ENCODE measurements around the gene FCGR2B. TPM values are rescaled to one million over a fixed set of nuclear protein-coding genes. Genes with fewer than 3 reads are reported as not detected.
A peak's percentile ranks its signal among the peaks of the same experiment; 100 is the strongest.
"Not testable (repeated sequence)": the region's sequence is repeated elsewhere in the genome, so short reads cannot be mapped to it uniquely, and the experiment has no call there.

FCGR2B gene
- total RNA-seq, 1 experiment from 2014 or later, result not detected

GRCh38 chr1:161706113-161706481 is 43.2 kb downstream of the FCGR2B start:
- DNase-seq (ENCODE audit: low spot score), result no peak

- DNase-seq (ENCODE audit: low spot score), result no peak
These were observed 43.8 kb downstream of the FCGR2B start, which contains the start of gene FCRLA for GRCh38 chr1:161706482-161707347. TSS of gene FCRLA (plus strand) at chr1:161707229. CDS start at chr1:161707265, 36 bp downstream.

- DNase-seq (ENCODE audit: low spot score), result no peak
These were observed 44.6 kb downstream of the FCGR2B start for GRCh38 chr1:161707503-161707902.

- no peak for DNase-seq (ENCODE audit: low spot score)
These were observed 46.4 kb downstream of the FCGR2B start for GRCh38 chr1:161709373-161709772.

GRCh38 chr1:161710560-161710959 is 47.6 kb downstream of the FCGR2B start:
- DNase-seq (ENCODE audit: low spot score), result no peak

- no peak for DNase-seq (ENCODE audit: low spot score)
These were observed 55.8 kb downstream of the FCGR2B start for GRCh38 chr1:161718559-161719324.

GRCh38 chr1:161719325-161719611 is 56.3 kb downstream of the FCGR2B start:
- DNase-seq (ENCODE audit: low spot score), result no peak

GRCh38 chr1:161720422-161720821 is 57.5 kb downstream of the FCGR2B start:
- no peak for DNase-seq (ENCODE audit: low spot score)

- DNase-seq (ENCODE audit: low spot score), result no peak
These were observed 58.2 kb downstream of the FCGR2B start, which contains the start of gene FCRLB for GRCh38 chr1:161720956-161721737. TSS of gene FCRLB (plus strand) at chr1:161721544. CDS start at chr1:161722673, 1,129 bp downstream.

- no peak for DNase-seq (ENCODE audit: low spot score)
These were observed 58.9 kb downstream of the FCGR2B start for GRCh38 chr1:161721738-161722343.

GRCh38 chr1:161722406-161722805 is 59.5 kb downstream of the FCGR2B start:
- DNase-seq (ENCODE audit: low spot score), result no peak

- peak; percentile 79 for DNase-seq (ENCODE audit: low spot score)
These were observed 60.7 kb downstream of the FCGR2B start for GRCh38 chr1:161723459-161724141.

GRCh38 chr1:161725258-161725907 is 62.4 kb downstream of the FCGR2B start:
- DNase-seq (ENCODE audit: low spot score), result not testable (repeated sequence)

- DNase-seq (ENCODE audit: low spot score), result peak; percentile 47
These were observed 63.0 kb downstream of the FCGR2B start for GRCh38 chr1:161725908-161726472.

- DNase-seq (ENCODE audit: low spot score), result peak; percentile 59
These were observed 63.7 kb downstream of the FCGR2B start for GRCh38 chr1:161726473-161727255.

GRCh38 chr1:161727256-161727924 is 64.4 kb downstream of the FCGR2B start:
- no peak for DNase-seq (ENCODE audit: low spot score)

Measured in HT-29 (cell line).